Breast epithelium (tissue), 4 donors: ENCODE measurements around the gene MZF1. TPM values are rescaled to one million over a fixed set of nuclear protein-coding genes. Genes with fewer than 3 reads are reported as not detected.

Experiments
- DNase-seq, 2 donors: peaks; one replicate each; pipeline ENCODE4 v3.0.0-alpha.2; 2019; ENCODE audit warnings: low spot score in 2 of 2
- H3K27ac ChIP-seq, 2 donors: fragments of 200-600 bp; sonication (generic) in 1 of 2; one replicate each; pipeline ENCODE4 v1.5.1; 2016 to 2019; ENCODE audit warnings: mild to moderate bottlenecking in 1 of 2
- H3K27me3 ChIP-seq, 2 donors: fragments of 200-600 bp; sonication (generic) in 1 of 2; one replicate each; pipeline versions ENCODE4 v1.5.1 to v1.6.0; 2017 to 2019; ENCODE audit warnings: control low read depth in 1 of 2, mild to moderate bottlenecking in 1 of 2
- H3K36me3 ChIP-seq: fragments of 200-600 bp; one replicate; pipeline ENCODE4 v1.5.1; 2019
- H3K4me1 ChIP-seq, 2 donors: fragments of 200-600 bp; sonication (generic); one replicate each; pipeline ENCODE4 v1.5.1; 2016 to 2019; ENCODE audit warnings: control low read depth in 1 of 2
- H3K4me3 ChIP-seq, 3 donors: fragments of 200-600 bp; sonication (generic); 1 replicate in 2 of 3; 2 replicates in 1 of 3; pipeline ENCODE4 v1.5.1; 2016 to 2019; ENCODE audit warnings: mild to moderate bottlenecking in 3 of 3, moderate library complexity in 2 of 3
- H3K9me3 ChIP-seq, 2 donors: fragments of 200-600 bp; sonication (generic) in 1 of 2; one replicate each; pipeline ENCODE4 v1.5.1; 2016 to 2019; ENCODE audit warnings: control low read depth in 1 of 2
- CTCF ChIP-seq, 3 donors: fragments of 450-650 bp; IDR thresholded peaks; one replicate each; pipeline ENCODE4 v1.5.1; 2016 to 2017; ENCODE audit warnings: antibody characterized with exemption in 3 of 3, mild to moderate bottlenecking in 3 of 3, moderate library complexity in 3 of 3
- POLR2A ChIP-seq: fragments of 450-650 bp; IDR thresholded peaks from one replicate; pipeline ENCODE4 v1.6.1; 2016; ENCODE audit warnings: antibody characterized with exemption, mild to moderate bottlenecking, moderate library complexity
- POLR2AphosphoS5 ChIP-seq, 3 donors: sonication (generic); formaldehyde crosslinking; IDR thresholded peaks; one replicate each; pipeline ENCODE4 v1.6.1; 2017; ENCODE audit warnings: antibody characterized with exemption in 3 of 3
- intact Hi-C: fragments of 100-400 bp; cut with DNase I; formaldehyde crosslinking; loops from one replicate; pipeline ENCODE4 v1.15.1; 2023; ENCODE audit warnings: low total_unique reads
- total RNA-seq, 3 donors: library from RNA; depleted of rRNA; stranded (reverse); fragments of >200 nt; gene quantifications; one replicate each; pipeline ENCODE4 v1.1.0, GENCODE V29; 2016

The MZF1 gene
- total RNA-seq, 3 donors from 2014 or later, result 18.7 to 43.0 (median 30.2) TPM

GRCh38 chr19:58538257-58539168 lies 34.6 kb downstream of the MZF1 start:
- Histone ChIP-seq H3K4me1 (peaks cover 0 to 6% of the 10 kb centered on the region in 2 donors), H3K36me3 (no peaks in the 10 kb centered on the region), H3K27me3 (no peaks in the 10 kb centered on the region), H3K4me3 (peak overlapping the region; percentile 22 to 76 (median 58)), H3K27ac (peak overlapping the region; percentile 78 to 84), H3K9me3 (no peaks in the 10 kb centered on the region)
- intact Hi-C loops, result no loop called here
- TF ChIP-seq CTCF (IDR thresholded peaks at IDR 0.05), result no peak
- TF ChIP-seq POLR2AphosphoS5 (IDR thresholded peaks at IDR 0.05), result peak in 1 of 3 donors; percentile 32
- TF ChIP-seq POLR2A, result no peak
- DNase-seq, result no peak

GRCh38 chr19:58536852-58537798 lies 36.0 kb downstream of the MZF1 start:
- Histone ChIP-seq H3K36me3 (no peaks in the 10 kb centered on the region), H3K4me3 (no peak overlapping the region), H3K4me1 (peaks cover 0 to 6% of the 10 kb centered on the region in 2 donors), H3K27ac (no peak overlapping the region), H3K9me3 (no peaks in the 10 kb centered on the region), H3K27me3 (no peaks in the 10 kb centered on the region)
- intact Hi-C loops, result no loop called here
- DNase-seq, result no peak
- no peak for TF ChIP-seq POLR2A
- TF ChIP-seq POLR2AphosphoS5 (IDR thresholded peaks at IDR 0.05), result no peak
- no peak for TF ChIP-seq CTCF (IDR thresholded peaks at IDR 0.05)

GRCh38 chr19:58535857-58536256 lies 37.3 kb downstream of the MZF1 start:
- DNase-seq, result no peak
- H3K4me3 ChIP-seq, result no peak overlapping the region
- H3K27ac ChIP-seq, result no peak overlapping the region
- H3K36me3 ChIP-seq, result no peaks in the 10 kb centered on the region
- peaks cover 0 to 6% of the 10 kb centered on the region in 2 donors for H3K4me1 ChIP-seq
- H3K9me3 ChIP-seq, result no peaks in the 10 kb centered on the region
- TF ChIP-seq POLR2A (no peak), POLR2AphosphoS5 (IDR thresholded peaks at IDR 0.05) (no peak), CTCF (IDR thresholded peaks at IDR 0.05) (no peak)
- peaks cover 0 to 4% of the 10 kb centered on the region in 2 donors for H3K27me3 ChIP-seq
- intact Hi-C loops, result no loop called here

- peaks cover 0 to 5% of the 10 kb centered on the region in 2 donors for H3K27me3 ChIP-seq
- no peak overlapping the region for H3K4me3 ChIP-seq
- intact Hi-C loops, result no loop called here
- no peaks in the 10 kb centered on the region for H3K36me3 ChIP-seq
- no peaks in the 10 kb centered on the region for H3K4me1 ChIP-seq
- TF ChIP-seq POLR2AphosphoS5 (IDR thresholded peaks at IDR 0.05) (no peak), POLR2A (no peak), CTCF (IDR thresholded peaks at IDR 0.05) (no peak)
- no peak for DNase-seq
- no peaks in the 10 kb centered on the region for H3K9me3 ChIP-seq
- no peak overlapping the region for H3K27ac ChIP-seq
Observed at GRCh38 chr19:58531034-58531840, 41.9 kb downstream of the MZF1 start.
